ENCODE data around the gene BTBD9. TPM values are rescaled to one million over a fixed set of nuclear protein-coding genes. Genes with fewer than 3 reads are reported as not detected.

BTBD9 gene
- total and polyA plus RNA-seq, 2 of the 13 experiments (the other 11 are each of a cell fraction or from before 2014, with no cell fraction given), result 1.2 to 3.0 TPM

DNA sequence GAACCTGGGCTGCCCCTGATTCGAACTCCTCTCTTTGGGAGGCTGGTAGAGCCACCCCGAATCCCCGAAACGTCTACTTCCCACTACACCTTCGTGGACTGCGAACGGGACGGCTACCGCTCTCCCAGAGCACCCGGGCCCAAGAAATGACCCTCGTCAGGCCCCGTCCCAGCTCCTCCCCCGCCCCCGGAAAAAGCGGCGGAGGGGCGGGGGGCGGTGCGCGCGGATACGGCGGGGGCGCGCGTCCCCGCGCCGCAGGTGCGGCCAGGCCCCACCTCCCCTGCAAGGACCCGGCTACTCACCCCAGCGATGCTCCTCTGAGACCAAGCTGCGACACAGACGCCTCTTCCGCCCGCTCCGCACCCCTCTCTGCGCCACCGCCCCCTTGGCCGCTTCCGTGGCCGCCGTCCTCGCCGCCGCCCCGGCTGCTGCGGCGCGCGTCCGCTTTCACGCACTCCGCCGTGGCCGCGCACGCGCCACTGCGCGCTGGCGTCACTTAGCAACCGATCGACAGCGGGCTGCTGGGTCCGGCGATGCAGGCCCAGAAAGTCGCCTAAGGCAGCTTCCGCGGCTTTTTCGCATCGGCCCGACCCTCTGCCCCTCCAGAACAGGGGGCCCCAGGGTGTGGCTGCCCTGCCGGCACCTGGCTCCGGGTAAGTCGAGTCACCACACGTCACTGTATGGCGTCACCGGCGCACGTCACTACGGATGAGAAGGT is at the start of gene BTBD9 (continued):
- TF ChIP-seq POLR2G (IDR thresholded peaks at IDR 0.05; ENCODE audit: low read depth, low read length) (peak; percentile 71), KAT2B (IDR thresholded peaks at IDR 0.05; ENCODE audit: borderline replicate concordance, low read depth, low read length) (no peak), ZNF749 (CRISPR knock-in tag; IDR thresholded peaks at IDR 0.05; ENCODE audit: borderline replicate concordance) (peak; percentile 77; the same call in 1 of the 2 replicates), MXI1 (IDR thresholded peaks at IDR 0.05; ENCODE audit: borderline replicate concordance, low read depth, low read length) (peak; percentile 74; the same call in 2 of the 3 replicates), SOX6 (IDR thresholded peaks at IDR 0.05) (no peak), SOX6 (CRISPR knock-in tag; IDR thresholded peaks at IDR 0.05) (no peak), HOXA7 (CRISPR knock-in tag; IDR thresholded peaks at IDR 0.05) (no peak), ZNF768 (CRISPR knock-in tag; IDR thresholded peaks at IDR 0.05) (no peak), CHD4 (IDR thresholded peaks at IDR 0.05; ENCODE audit: borderline replicate concordance, low read length) (no peak), ZMAT3 (CRISPR knock-in tag; conservative IDR thresholded peaks at IDR 0.05) (no peak; the same call in 1 of the 2 replicates), STAG1 (CRISPR knock-in tag; IDR thresholded peaks at IDR 0.05) (no peak), NAIF1 (CRISPR knock-in tag; IDR thresholded peaks at IDR 0.05; ENCODE audit: borderline replicate concordance) (no peak), ZNF598 (CRISPR knock-in tag; IDR thresholded peaks at IDR 0.05; ENCODE audit: borderline replicate concordance) (0 out of 2 replicates have a peak, but pooled peaks have one; percentile 35), GABPA (IDR thresholded peaks at IDR 0.05; ENCODE audit: low read depth, low read length) (peak; percentile 23; the same call in 1 of the 2 replicates), GABPA (CRISPR knock-in tag; IDR thresholded peaks at IDR 0.05; ENCODE audit: low read depth) (peak; percentile 51; the same call in 1 of the 2 replicates), ERF (CRISPR knock-in tag; IDR thresholded peaks at IDR 0.05) (no peak; the same call in 1 of the 2 replicates), MEIS2 (CRISPR knock-in tag; IDR thresholded peaks at IDR 0.05) (peak; percentile 31; the same call in 1 of the 2 replicates), ZNF782 (CRISPR knock-in tag; IDR thresholded peaks at IDR 0.05; ENCODE audit: borderline replicate concordance) (no peak; the same call in none of the 2 replicates), ZNF234 (CRISPR knock-in tag; conservative IDR thresholded peaks at IDR 0.05) (peak; percentile 64), ZNF12 (CRISPR knock-in tag; IDR thresholded peaks at IDR 0.05) (no peak; the same call in 1 of the 2 replicates), ZNF850 (CRISPR knock-in tag; conservative IDR thresholded peaks at IDR 0.05) (0 out of 2 replicates have a peak, but pooled peaks have one; percentile 63), SMAD9 (CRISPR knock-in tag; IDR thresholded peaks at IDR 0.05) (no peak), ZNF484 (CRISPR knock-in tag; IDR thresholded peaks at IDR 0.05; ENCODE audit: borderline replicate concordance, low read depth) (no peak)
- TF ChIP-seq, protein P1, sequence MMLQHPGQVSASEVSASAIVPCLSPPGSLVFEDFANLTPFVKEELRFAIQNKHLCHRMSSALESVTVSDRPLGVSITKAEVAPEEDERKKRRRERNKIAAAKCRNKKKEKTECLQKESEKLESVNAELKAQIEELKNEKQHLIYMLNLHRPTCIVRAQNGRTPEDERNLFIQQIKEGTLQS (CRISPR knock-in tag; IDR thresholded peaks at IDR 0.05), result no peak
- TF ChIP-seq, protein P2, sequence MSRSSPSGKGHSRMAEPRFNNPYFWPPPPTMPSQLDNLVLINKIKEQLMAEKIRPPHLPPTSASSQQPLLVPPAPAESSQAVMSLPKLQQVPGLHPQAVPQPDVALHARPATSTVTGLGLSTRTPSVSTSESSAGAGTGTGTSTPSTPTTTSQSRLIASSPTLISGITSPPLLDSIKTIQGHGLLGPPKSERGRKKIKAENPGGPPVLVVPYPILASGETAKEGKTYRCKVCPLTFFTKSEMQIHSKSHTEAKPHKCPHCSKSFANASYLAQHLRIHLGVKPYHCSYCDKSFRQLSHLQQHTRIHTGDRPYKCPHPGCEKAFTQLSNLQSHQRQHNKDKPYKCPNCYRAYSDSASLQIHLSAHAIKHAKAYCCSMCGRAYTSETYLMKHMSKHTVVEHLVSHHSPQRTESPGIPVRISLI (CRISPR knock-in tag; IDR thresholded peaks at IDR 0.05; ENCODE audit: borderline replicate concordance), result no peak
- TF ChIP-seq, protein P3, sequence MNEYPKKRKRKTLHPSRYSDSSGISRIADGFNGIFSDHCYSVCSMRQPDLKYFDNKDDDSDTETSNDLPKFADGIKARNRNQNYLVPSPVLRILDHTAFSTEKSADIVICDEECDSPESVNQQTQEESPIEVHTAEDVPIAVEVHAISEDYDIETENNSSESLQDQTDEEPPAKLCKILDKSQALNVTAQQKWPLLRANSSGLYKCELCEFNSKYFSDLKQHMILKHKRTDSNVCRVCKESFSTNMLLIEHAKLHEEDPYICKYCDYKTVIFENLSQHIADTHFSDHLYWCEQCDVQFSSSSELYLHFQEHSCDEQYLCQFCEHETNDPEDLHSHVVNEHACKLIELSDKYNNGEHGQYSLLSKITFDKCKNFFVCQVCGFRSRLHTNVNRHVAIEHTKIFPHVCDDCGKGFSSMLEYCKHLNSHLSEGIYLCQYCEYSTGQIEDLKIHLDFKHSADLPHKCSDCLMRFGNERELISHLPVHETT (CRISPR knock-in tag; conservative IDR thresholded peaks at IDR 0.05), result peak; percentile 25; the same call in 1 of the 2 replicates
- TF ChIP-seq, protein P4, sequence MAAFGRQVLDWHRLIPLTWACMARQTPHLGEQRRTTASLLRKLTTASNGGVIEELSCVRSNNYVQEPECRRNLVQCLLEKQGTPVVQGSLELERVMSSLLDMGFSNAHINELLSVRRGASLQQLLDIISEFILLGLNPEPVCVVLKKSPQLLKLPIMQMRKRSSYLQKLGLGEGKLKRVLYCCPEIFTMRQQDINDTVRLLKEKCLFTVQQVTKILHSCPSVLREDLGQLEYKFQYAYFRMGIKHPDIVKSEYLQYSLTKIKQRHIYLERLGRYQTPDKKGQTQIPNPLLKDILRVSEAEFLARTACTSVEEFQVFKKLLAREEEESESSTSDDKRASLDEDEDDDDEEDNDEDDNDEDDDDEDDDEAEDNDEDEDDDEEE (CRISPR knock-in tag; IDR thresholded peaks at IDR 0.05), result peak; percentile 30; the same call in 1 of the 2 replicates
